ENCODE data around the gene DNAL4. TPM values are rescaled to one million over a fixed set of nuclear protein-coding genes. Genes with fewer than 3 reads are reported as not detected.

DNAL4 gene
- total RNA-seq, 2 experiments from 2014 or later: 9.3 to 12.0 TPM

- Mint-ChIP-seq H3K27me3 (no peaks in the 10 kb centered on the region), H3K4me3 (no peak overlapping the region), H3K4me1 (no peaks in the 10 kb centered on the region), H3K9me3 (no peaks in the 10 kb centered on the region), H3K36me3 (no peaks in the 10 kb centered on the region), H3K27ac (no peak overlapping the region)
- ATAC-seq (ENCODE audit: low read depth): no peak
- no peak for DNase-seq
- POLR2A ChIA-PET: no interaction called here
Observed at GRCh38 chr22:38832005-38832978, 38.3 kb upstream of the DNAL4 start.

GRCh38 chr22:38831166-38831945, 37.4 kb upstream of the DNAL4 start:
- H3K27ac Mint-ChIP-seq: no peak overlapping the region
- H3K27me3 Mint-ChIP-seq: no peaks in the 10 kb centered on the region
- no peaks in the 10 kb centered on the region for H3K9me3 Mint-ChIP-seq
- POLR2A ChIA-PET: no interaction called here
- DNase-seq (no peak), ATAC-seq (ENCODE audit: low read depth) (no peak)
- no peak overlapping the region for H3K4me3 Mint-ChIP-seq
- no peaks in the 10 kb centered on the region for H3K36me3 Mint-ChIP-seq
- H3K4me1 Mint-ChIP-seq: no peaks in the 10 kb centered on the region

GRCh38 chr22:38830845-38831108, 36.8 kb upstream of the DNAL4 start:
- Mint-ChIP-seq H3K27me3 (no peaks in the 10 kb centered on the region), H3K36me3 (no peaks in the 10 kb centered on the region), H3K4me1 (no peaks in the 10 kb centered on the region), H3K27ac (no peak overlapping the region), H3K9me3 (no peaks in the 10 kb centered on the region), H3K4me3 (no peak overlapping the region)
- ATAC-seq (ENCODE audit: low read depth) (no peak), DNase-seq (no peak)
- POLR2A ChIA-PET: no interaction called here

- Mint-ChIP-seq H3K27me3 (no peaks in the 10 kb centered on the region), H3K4me3 (no peak overlapping the region), H3K4me1 (no peaks in the 10 kb centered on the region), H3K36me3 (no peaks in the 10 kb centered on the region), H3K27ac (no peak overlapping the region), H3K9me3 (no peaks in the 10 kb centered on the region)
- ATAC-seq (ENCODE audit: low read depth): no peak
- no peak for DNase-seq
- POLR2A ChIA-PET: interaction anchor here (0.5 kb wide), 1 partner anchor 18 kb away, joined by 3 read pairs; no protein-coding TSS in a partner anchor
Observed at GRCh38 chr22:38830026-38830844, 36.3 kb upstream of the DNAL4 start.

GRCh38 chr22:38829485-38829884, 35.5 kb upstream of the DNAL4 start:
- Mint-ChIP-seq H3K27me3 (no peaks in the 10 kb centered on the region), H3K4me3 (no peak overlapping the region), H3K4me1 (no peaks in the 10 kb centered on the region), H3K27ac (no peak overlapping the region), H3K36me3 (no peaks in the 10 kb centered on the region), H3K9me3 (no peaks in the 10 kb centered on the region)
- POLR2A ChIA-PET: interaction anchor here (0.5 to 0.6 kb wide), 2 partner anchors 15 to 17 kb away, joined by 3 read pairs; no protein-coding TSS in a partner anchor
- DNase-seq (no peak), ATAC-seq (ENCODE audit: low read depth) (no peak)

- H3K36me3 Mint-ChIP-seq: no peaks in the 10 kb centered on the region
- H3K4me3 Mint-ChIP-seq: no peak overlapping the region
- no peaks in the 10 kb centered on the region for H3K4me1 Mint-ChIP-seq
- H3K27ac Mint-ChIP-seq: no peak overlapping the region
- POLR2A ChIA-PET: interaction anchor here (0.6 kb wide), 1 partner anchor 15 kb away, joined by 3 read pairs; no protein-coding TSS in a partner anchor
- H3K9me3 Mint-ChIP-seq: no peaks in the 10 kb centered on the region
- DNase-seq (no peak), ATAC-seq (ENCODE audit: low read depth) (no peak)
- no peaks in the 10 kb centered on the region for H3K27me3 Mint-ChIP-seq
Observed at GRCh38 chr22:38828616-38829205, 34.8 kb upstream of the DNAL4 start.

GRCh38 chr22:38828191-38828590, 34.2 kb upstream of the DNAL4 start:
- no peak overlapping the region for H3K27ac Mint-ChIP-seq
- no peaks in the 10 kb centered on the region for H3K4me1 Mint-ChIP-seq
- POLR2A ChIA-PET: no interaction called here
- no peak overlapping the region for H3K4me3 Mint-ChIP-seq
- DNase-seq: no peak
- H3K9me3 Mint-ChIP-seq: no peaks in the 10 kb centered on the region
- H3K27me3 Mint-ChIP-seq: no peaks in the 10 kb centered on the region
- no peaks in the 10 kb centered on the region for H3K36me3 Mint-ChIP-seq
- no peak for ATAC-seq (ENCODE audit: low read depth)

GRCh38 chr22:38827510-38827909, 33.6 kb upstream of the DNAL4 start:
- ATAC-seq (ENCODE audit: low read depth): no peak
- DNase-seq: no peak
- no peak overlapping the region for H3K27ac Mint-ChIP-seq
- no peaks in the 10 kb centered on the region for H3K4me1 Mint-ChIP-seq
- no peaks in the 10 kb centered on the region for H3K36me3 Mint-ChIP-seq
- POLR2A ChIA-PET: no interaction called here
- no peak overlapping the region for H3K4me3 Mint-ChIP-seq
- H3K9me3 Mint-ChIP-seq: no peaks in the 10 kb centered on the region
- H3K27me3 Mint-ChIP-seq: no peaks in the 10 kb centered on the region

GRCh38 chr22:38826801-38827200, 32.9 kb upstream of the DNAL4 start:
- Mint-ChIP-seq H3K27ac (no peak overlapping the region), H3K27me3 (no peaks in the 10 kb centered on the region), H3K9me3 (no peaks in the 10 kb centered on the region), H3K4me1 (no peaks in the 10 kb centered on the region), H3K36me3 (no peaks in the 10 kb centered on the region), H3K4me3 (no peak overlapping the region)
- ATAC-seq (ENCODE audit: low read depth): no peak
- no peak for DNase-seq
- POLR2A ChIA-PET: no interaction called here

GRCh38 chr22:38826386-38826785, 32.4 kb upstream of the DNAL4 start:
- no peak overlapping the region for H3K4me3 Mint-ChIP-seq
- H3K27ac Mint-ChIP-seq: no peak overlapping the region
- no peaks in the 10 kb centered on the region for H3K36me3 Mint-ChIP-seq
- H3K4me1 Mint-ChIP-seq: no peaks in the 10 kb centered on the region
- POLR2A ChIA-PET: interaction anchor here (0.6 kb wide), 1 partner anchor 427 kb away, joined by 3 read pairs; no protein-coding TSS in a partner anchor
- ATAC-seq (ENCODE audit: low read depth) (no peak), DNase-seq (no peak)
- no peaks in the 10 kb centered on the region for H3K9me3 Mint-ChIP-seq
- H3K27me3 Mint-ChIP-seq: no peaks in the 10 kb centered on the region

GRCh38 chr22:38824585-38824984, 30.6 kb upstream of the DNAL4 start:
- H3K36me3 Mint-ChIP-seq: no peaks in the 10 kb centered on the region
- H3K4me3 Mint-ChIP-seq: no peak overlapping the region
- H3K27ac Mint-ChIP-seq: no peak overlapping the region
- no peaks in the 10 kb centered on the region for H3K9me3 Mint-ChIP-seq
- no peaks in the 10 kb centered on the region for H3K27me3 Mint-ChIP-seq
- no peaks in the 10 kb centered on the region for H3K4me1 Mint-ChIP-seq
- peak; percentile 53 for DNase-seq
- POLR2A ChIA-PET: no interaction called here
- ATAC-seq (ENCODE audit: low read depth): peak; percentile 89

GRCh38 chr22:38823637-38824036, 29.7 kb upstream of the DNAL4 start:
- H3K27me3 Mint-ChIP-seq: no peaks in the 10 kb centered on the region
- POLR2A ChIA-PET: no interaction called here
- H3K27ac Mint-ChIP-seq: no peak overlapping the region
- DNase-seq (no peak), ATAC-seq (ENCODE audit: low read depth) (no peak)
- no peak overlapping the region for H3K4me3 Mint-ChIP-seq
- H3K9me3 Mint-ChIP-seq: no peaks in the 10 kb centered on the region
- H3K4me1 Mint-ChIP-seq: no peaks in the 10 kb centered on the region
- H3K36me3 Mint-ChIP-seq: no peaks in the 10 kb centered on the region

GRCh38 chr22:38823076-38823475, 29.1 kb upstream of the DNAL4 start:
- Mint-ChIP-seq H3K4me3 (no peak overlapping the region), H3K36me3 (no peaks in the 10 kb centered on the region), H3K27ac (no peak overlapping the region), H3K27me3 (no peaks in the 10 kb centered on the region), H3K9me3 (no peaks in the 10 kb centered on the region), H3K4me1 (no peaks in the 10 kb centered on the region)
- DNase-seq (no peak), ATAC-seq (ENCODE audit: low read depth) (no peak)
- POLR2A ChIA-PET: no interaction called here

All from activated naive CD8-positive, alpha-beta T cell treated with anti-CD3 and anti-CD28 coated beads, Interleukin-2, amount 10 ng/mL, durations not matched to agents 7 days and 5 days (primary cell).